Parathyroid adenoma (tissue), 2 donors: Measurements from ENCODE around the gene RASGRP1.

Experiments
- H2AFZ ChIP-seq: fragments of 300-600 bp; sonication (generic); one replicate; pipeline ENCODE4 v1.7.0; 2017; ENCODE audit warnings: antibody characterized with exemption, mild to moderate bottlenecking
- H3K27ac ChIP-seq: fragments of 300-600 bp; sonication (generic); one replicate; pipeline ENCODE4 v1.7.0; 2017
- H3K27me3 ChIP-seq: fragments of 300-600 bp; sonication (generic); one replicate; pipeline ENCODE4 v1.7.0; 2017; ENCODE audit warnings: low read length; ENCODE audit not compliant: control insufficient read depth, insufficient read depth
- H3K36me3 ChIP-seq: fragments of 300-600 bp; sonication (generic); one replicate; pipeline ENCODE4 v1.7.0; 2017; ENCODE audit warnings: low read length; ENCODE audit not compliant: control insufficient read depth, insufficient read depth
- H3K4me1 ChIP-seq: fragments of 300-600 bp; sonication (generic); one replicate; pipeline ENCODE4 v1.7.0; 2017; ENCODE audit warnings: control low read depth
- H3K4me2 ChIP-seq: fragments of 300-600 bp; sonication (generic); one replicate; pipeline ENCODE4 v1.7.0; 2017; ENCODE audit warnings: low read length
- H3K4me3 ChIP-seq: fragments of 300-600 bp; sonication (generic); one replicate; pipeline ENCODE4 v1.7.0; 2017; ENCODE audit warnings: low read depth, low read length
- H3K79me2 ChIP-seq: fragments of 300-600 bp; sonication (generic); one replicate; pipeline ENCODE4 v1.7.0; 2017; ENCODE audit warnings: control low read depth
- H3K9ac ChIP-seq: fragments of 300-600 bp; sonication (generic); one replicate; pipeline ENCODE4 v1.7.0; 2017; ENCODE audit warnings: mild to moderate bottlenecking
- H3K9me3 ChIP-seq: fragments of 300-600 bp; sonication (generic); one replicate; pipeline ENCODE4 v1.7.0; 2017; ENCODE audit warnings: low read length; ENCODE audit not compliant: control insufficient read depth
- TF ChIP-seq, protein P1 (sequence below): fragments of 300-600 bp; sonication (generic); IDR thresholded peaks from one replicate; pipeline ENCODE4 v1.7.0; 2017; ENCODE audit warnings: antibody characterized with exemption, mild to moderate bottlenecking
- donor health status: primary hyperparathyroidism.

The RASGRP1 gene

DNA sequence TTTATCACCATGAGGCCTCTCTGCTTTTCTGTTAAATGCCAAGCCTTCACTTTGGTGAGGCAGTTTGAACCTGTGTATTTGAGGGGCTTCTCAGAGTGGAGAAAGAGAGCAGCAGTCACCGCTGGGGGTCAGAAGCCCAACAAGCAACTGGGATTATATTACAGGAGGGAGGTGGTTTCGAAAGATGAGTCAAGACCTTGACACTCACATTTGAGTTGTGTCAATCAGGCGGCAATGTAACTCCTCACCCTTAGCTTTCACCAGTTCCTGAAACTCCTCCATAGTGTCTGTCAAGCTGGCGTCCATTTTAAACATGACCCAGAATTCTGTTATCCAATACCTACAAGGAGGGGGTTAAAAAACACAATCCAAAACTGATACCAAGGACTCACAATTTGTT is 46.5 kb downstream of the RASGRP1 start:
- TF ChIP-seq, protein P1, sequence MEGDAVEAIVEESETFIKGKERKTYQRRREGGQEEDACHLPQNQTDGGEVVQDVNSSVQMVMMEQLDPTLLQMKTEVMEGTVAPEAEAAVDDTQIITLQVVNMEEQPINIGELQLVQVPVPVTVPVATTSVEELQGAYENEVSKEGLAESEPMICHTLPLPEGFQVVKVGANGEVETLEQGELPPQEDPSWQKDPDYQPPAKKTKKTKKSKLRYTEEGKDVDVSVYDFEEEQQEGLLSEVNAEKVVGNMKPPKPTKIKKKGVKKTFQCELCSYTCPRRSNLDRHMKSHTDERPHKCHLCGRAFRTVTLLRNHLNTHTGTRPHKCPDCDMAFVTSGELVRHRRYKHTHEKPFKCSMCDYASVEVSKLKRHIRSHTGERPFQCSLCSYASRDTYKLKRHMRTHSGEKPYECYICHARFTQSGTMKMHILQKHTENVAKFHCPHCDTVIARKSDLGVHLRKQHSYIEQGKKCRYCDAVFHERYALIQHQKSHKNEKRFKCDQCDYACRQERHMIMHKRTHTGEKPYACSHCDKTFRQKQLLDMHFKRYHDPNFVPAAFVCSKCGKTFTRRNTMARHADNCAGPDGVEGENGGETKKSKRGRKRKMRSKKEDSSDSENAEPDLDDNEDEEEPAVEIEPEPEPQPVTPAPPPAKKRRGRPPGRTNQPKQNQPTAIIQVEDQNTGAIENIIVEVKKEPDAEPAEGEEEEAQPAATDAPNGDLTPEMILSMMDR = no peak
- H3K36me3 ChIP-seq = no peaks in the 10 kb centered on the region
- H2AFZ ChIP-seq = no peak overlapping the region
- H3K79me2 ChIP-seq = no peaks in the 10 kb centered on the region
- H3K9me3 ChIP-seq = no peaks in the 10 kb centered on the region
- H3K27ac ChIP-seq = no peak overlapping the region
- H3K4me3 ChIP-seq = no peak overlapping the region
- H3K27me3 ChIP-seq = no peaks in the 10 kb centered on the region
- no peak overlapping the region for H3K4me2 ChIP-seq
- no peak overlapping the region for H3K9ac ChIP-seq
- peaks cover 4% of the 10 kb centered on the region for H3K4me1 ChIP-seq

DNA sequence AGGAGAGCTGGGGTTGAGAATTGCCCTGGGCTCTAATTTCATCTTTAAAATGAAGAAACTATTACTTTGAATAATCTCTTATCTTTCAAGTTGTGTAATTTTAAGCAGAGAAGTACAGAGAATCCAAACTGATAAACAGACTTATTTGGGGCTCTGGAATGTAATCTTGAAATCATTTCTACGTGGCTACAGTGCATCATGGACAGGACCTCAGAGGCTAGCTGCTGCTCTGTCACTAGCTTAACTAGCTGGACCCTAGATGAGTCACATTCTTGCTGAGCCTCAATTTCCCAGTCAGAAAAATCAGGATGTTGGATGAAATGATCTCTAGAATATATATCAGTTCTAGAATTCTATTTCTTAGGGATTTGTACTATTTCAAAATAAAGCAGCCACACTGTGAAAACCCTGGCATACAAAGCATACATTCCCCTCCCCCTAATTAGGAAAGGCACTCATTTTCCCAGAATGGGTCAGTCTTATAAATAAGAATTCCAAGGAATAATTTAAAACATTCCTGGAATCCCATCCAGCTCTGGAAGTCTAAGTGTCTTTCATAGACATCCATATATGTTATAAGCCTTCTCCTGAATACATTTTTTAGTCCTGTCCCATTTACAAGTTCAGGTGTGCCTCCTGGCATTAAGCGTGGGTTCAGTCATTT is 47.2 kb downstream of the RASGRP1 start:
- Histone ChIP-seq H3K4me2 (no peak overlapping the region), H3K4me3 (no peak overlapping the region), H3K9ac (no peak overlapping the region), H3K27me3 (no peaks in the 10 kb centered on the region), H3K36me3 (no peaks in the 10 kb centered on the region), H3K79me2 (no peaks in the 10 kb centered on the region), H3K9me3 (no peaks in the 10 kb centered on the region), H3K27ac (no peak overlapping the region), H3K4me1 (peaks cover 4% of the 10 kb centered on the region), H2AFZ (no peak overlapping the region)
- TF ChIP-seq, protein P1 = no peak

DNA sequence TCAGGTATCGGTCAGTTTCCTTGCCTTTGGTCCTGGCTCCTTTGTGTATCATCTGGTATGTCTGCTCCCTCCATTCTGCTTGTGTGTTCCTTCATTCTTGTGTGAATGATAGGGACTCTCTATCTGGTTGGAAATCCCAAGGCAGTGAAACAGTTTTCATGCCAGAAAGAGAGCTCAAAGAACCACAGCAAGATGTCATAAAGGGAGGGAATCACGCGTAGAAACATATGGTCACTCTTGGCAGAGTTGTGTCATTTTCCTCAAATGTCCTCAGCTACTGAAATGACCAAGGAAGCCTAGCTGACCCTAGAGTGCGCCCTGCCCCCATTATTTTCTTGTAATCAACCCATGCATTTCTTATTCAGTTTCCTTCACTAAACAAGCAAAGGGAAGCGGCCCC is 48.0 kb downstream of the RASGRP1 start:
- no peak overlapping the region for H3K4me2 ChIP-seq
- H3K9ac ChIP-seq = no peak overlapping the region
- H2AFZ ChIP-seq = no peak overlapping the region
- H3K4me3 ChIP-seq = no peak overlapping the region
- no peaks in the 10 kb centered on the region for H3K79me2 ChIP-seq
- no peaks in the 10 kb centered on the region for H3K9me3 ChIP-seq
- no peak overlapping the region for H3K27ac ChIP-seq
- no peaks in the 10 kb centered on the region for H3K27me3 ChIP-seq
- peaks cover 4% of the 10 kb centered on the region for H3K4me1 ChIP-seq
- TF ChIP-seq, protein P1 = no peak
- no peaks in the 10 kb centered on the region for H3K36me3 ChIP-seq

DNA sequence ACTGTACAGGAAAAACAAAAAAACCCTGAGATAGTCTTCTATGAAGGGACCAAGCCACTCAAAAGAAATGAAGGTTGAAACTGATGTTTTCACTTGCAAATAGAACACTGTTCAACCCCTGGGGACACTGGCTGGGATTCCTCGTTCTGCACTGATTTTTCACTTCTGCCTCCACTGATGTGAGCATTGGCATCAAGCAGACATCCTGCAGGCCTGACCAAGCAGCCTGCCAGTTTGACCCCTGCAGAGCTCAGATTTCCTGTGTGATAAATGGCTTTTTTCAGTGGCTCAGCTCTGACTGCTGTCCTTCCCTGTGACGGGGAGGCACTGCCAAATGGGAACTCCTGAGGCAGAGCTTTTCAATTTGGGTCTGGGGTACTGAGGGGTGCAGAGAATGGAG is 50.0 kb downstream of the RASGRP1 start:
- H3K4me2 ChIP-seq = no peak overlapping the region
- H3K79me2 ChIP-seq = no peaks in the 10 kb centered on the region
- no peak overlapping the region for H2AFZ ChIP-seq
- no peak overlapping the region for H3K27ac ChIP-seq
- H3K27me3 ChIP-seq = no peaks in the 10 kb centered on the region
- peaks cover 4% of the 10 kb centered on the region for H3K4me1 ChIP-seq
- TF ChIP-seq, protein P1 = no peak
- H3K9me3 ChIP-seq = no peaks in the 10 kb centered on the region
- H3K4me3 ChIP-seq = no peak overlapping the region
- H3K9ac ChIP-seq = no peak overlapping the region
- H3K36me3 ChIP-seq = no peaks in the 10 kb centered on the region

DNA sequence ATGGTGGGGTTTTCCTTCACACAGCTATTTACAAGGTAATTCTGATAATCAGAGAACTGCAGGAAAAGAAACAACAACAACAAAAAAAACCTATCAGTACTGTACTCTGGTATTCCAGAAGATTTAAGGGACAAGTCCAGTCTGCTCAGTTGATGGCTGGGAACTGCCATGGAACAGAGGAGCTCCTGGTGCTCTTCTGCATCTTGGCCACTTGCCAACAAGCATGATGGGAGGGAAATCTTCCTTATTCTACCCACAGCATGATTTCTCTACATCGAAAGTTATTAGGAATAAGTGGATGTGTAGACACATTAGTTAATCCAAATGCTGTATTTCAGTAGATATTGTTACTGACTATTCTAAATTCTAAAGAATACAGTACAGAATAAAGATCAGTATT is 51.7 kb downstream of the RASGRP1 start:
- Histone ChIP-seq H3K4me1 (peaks cover 4% of the 10 kb centered on the region), H3K36me3 (no peaks in the 10 kb centered on the region), H3K79me2 (no peaks in the 10 kb centered on the region), H3K9me3 (no peaks in the 10 kb centered on the region), H3K4me3 (no peak overlapping the region), H2AFZ (no peak overlapping the region), H3K27ac (no peak overlapping the region), H3K27me3 (no peaks in the 10 kb centered on the region), H3K9ac (no peak overlapping the region), H3K4me2 (no peak overlapping the region)
- TF ChIP-seq, protein P1 = no peak
